Left cardiac atrium (tissue), 4 donors: Measurements from ENCODE around the gene TOB2. TPM values are rescaled to one million over a fixed set of nuclear protein-coding genes. Genes with fewer than 3 reads are reported as not detected.
A peak's percentile ranks its signal among the peaks of the same experiment; 100 is the strongest.
"Not testable (repeated sequence)": the region's sequence is repeated elsewhere in the genome, so short reads cannot be mapped to it uniquely, and the experiment has no call there.

Experiments used
- ATAC-seq, 2 donors: fragments of 200-7000 bp; cut with Tn5 transposase; one replicate each; pipeline ENCODE4 v1.9.1; 2020; ENCODE audit warnings: mild to moderate bottlenecking in 2 of 2, moderate library complexity in 2 of 2
- DNase-seq: peaks from one replicate; pipeline ENCODE4 v3.0.0-alpha.2; 2020
- intact Hi-C, 2 donors: fragments of 100-400 bp; cut with DNase I; formaldehyde crosslinking; loops; one replicate each; pipeline versions ENCODE4 v1.14.1 to v1.15.1; 2022 to 2023
- total RNA-seq, 2 donors: library from RNA; stranded (reverse); fragmentation: NEBNext Ultra II Directional; extraction: Animal tissue kit (Norgen Biotek cat#: 25700); gene quantifications; one replicate each; pipeline ENCODE4 v1.2.1, GENCODE V29; 2021
- donor health status: DM: no; HTN: yes; CAD: no.
- donor health status: DM: no; HTN: yes; CAD: no; lungs with severe emphysema.
- donor health status: DM: yes; HTN: yes; CAD: no.
- donor health status: Dilated cardiomyopathy.

Gene TOB2
- total RNA-seq, 2 donors from 2014 or later, result 57.4 to 63.1 TPM

DNA sequence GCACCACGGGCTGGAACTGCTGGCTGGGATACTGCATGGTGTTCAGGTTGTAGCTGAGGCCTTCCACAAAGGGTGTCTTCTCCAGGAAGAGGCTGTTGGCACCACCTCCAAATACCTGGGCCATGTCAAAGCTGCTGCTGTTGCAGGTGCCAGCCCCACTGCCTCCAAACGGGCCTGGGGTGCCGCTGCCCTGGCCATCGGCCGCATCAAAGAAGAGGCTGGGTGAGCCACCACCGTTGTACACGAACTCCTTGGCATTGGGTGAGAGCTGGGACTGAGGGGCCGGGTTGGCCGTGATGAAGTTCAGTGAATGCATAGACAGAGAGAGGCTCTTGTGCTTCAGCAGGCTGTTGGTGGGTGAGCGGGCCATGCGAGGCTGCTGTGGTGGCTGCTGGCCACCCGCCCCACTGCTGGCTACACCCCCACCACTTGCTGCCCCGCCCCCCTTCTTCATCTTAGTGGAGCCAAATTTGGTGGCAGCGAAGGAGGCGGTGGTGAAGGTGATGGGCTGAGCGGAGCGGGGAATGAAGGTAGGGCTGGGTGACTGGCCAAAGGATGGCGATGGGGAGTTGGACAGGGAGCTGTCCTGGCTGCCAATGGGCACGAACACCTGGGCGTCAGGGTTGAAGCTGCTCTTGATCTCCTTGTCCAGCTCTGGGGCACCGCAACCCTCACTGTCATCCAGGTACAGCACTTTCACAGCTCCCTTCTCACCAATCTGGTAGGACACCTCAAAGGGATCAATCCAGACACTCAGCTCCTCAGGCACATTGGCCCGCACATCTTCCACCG is 10.1 kb downstream of the TOB2 start:
- no peak for DNase-seq

DNA sequence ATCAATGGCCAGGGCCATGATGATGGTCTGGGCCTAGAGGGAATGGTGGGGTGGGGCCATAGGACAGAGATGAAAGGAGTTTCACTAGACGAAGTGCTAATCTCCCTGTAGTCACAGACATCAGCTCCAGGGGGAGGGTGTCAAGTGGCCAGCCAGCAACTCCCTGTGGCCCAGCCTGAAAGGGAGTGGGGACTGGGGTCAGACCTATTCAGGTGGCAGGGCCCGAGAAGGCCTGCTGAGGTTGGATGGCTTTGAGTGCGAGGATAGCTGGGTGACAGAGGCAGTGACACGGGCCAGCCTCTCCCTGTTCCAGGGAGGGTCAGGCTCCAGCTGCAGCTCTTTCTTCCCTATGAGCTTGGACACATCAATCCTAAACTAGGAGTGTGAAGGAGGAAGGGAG is 11.0 kb downstream of the TOB2 start:
- intact Hi-C loops, result no loop called here
- no peak for DNase-seq
- ATAC-seq, result no peak

More for the DNA sequence above, 10.1 kb downstream of the TOB2 start:
- ATAC-seq, result peak in 1 of 2 donors; percentile 1
- intact Hi-C loops, result no loop called here

DNA sequence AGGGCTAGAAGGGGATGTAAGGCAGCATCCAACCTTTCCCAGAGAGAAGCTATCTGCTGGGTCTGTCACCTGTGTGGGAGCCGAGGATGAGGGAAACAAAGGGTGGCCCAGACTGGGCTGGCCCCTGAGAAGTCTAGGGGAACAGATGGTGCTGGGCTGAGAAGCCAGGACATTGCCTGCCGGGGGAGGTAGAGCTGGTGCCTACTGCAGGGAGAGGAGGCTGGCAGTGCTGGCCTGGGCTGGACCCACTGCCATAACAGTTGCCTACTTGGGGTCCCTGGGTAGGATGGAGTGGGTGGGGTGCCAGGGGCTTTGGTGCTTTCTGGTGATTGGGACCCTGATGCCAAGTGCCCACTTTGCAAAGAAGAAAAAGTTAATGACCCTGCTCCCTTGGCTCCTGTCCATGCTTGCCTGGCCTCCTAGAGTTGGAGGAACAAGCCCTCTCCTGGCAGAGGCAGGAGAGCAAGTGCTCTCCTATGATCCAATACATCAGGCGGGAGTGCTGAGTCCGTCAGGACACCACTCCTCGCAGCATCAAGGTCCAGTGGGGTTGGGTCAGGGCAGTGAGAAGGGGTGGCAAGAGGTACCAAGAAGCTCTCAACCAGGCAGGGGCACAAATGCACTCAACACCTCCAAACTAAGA is 12.1 kb downstream of the TOB2 start:
- ATAC-seq, DNase-seq, intact Hi-C loops: not testable (repeated sequence)

DNA sequence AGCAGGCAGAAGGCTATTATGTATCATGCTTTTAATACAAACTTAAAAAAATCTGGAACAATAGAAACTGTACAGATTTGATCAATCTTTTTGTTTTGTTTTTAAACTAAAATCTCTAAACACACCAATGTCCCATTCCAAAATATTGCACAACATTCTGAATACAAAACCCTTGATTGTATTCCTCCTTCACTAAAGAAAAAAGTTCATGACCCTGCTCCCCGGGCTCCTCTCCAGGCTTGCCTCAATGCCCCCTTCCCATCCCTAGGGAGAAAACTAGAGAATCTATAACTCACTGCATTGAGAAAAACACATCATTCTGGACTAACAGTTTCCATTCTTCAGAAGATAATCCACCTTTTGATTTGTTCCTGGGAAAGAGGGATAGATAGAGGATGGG is 13.1 kb downstream of the TOB2 start:
- intact Hi-C loops, ATAC-seq, DNase-seq: not testable (repeated sequence)

DNA sequence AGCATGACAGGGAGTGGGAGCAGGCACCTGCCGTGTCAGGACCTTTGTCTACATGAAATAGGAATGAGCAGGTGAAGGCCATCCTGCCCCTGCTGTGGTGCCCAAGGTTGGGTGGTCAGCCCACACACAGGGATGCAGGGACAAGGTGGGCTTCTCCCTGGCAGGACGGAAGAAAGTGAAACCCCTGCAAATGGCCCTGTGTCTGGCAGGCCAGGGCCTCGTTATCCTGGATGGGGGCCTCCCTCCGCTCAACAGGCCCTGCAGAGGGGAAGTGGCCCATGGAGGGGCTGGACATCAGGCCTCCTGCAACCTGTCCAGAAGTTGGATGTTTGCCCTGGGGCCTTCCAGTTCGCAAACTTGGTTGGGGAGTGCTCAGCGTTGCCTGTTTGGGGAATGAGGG is 14.9 kb downstream of the TOB2 start:
- DNase-seq (no peak), ATAC-seq (peak in 1 of 2 donors; percentile 5)
- intact Hi-C loops, result no loop called here

DNA sequence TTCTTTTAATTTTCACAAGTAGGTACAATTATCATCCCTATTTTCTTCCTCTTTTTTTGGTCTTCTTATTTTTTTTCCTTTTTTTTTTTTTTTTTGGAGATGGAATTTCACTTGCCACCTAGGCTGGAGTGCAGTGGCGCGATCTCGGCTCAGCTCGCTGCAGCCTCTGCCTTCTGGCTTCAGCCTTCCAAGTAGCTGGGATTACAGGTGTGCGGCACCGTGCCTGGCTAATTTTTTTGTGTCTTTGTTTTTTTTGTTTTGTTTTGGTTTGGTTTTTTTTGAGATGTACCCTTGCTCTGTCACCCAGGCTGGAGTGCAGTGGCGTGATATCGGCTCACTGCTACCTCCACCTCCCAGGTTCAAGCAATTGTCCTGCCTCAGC is 16.7 kb downstream of the TOB2 start:
- no peak for DNase-seq
- ATAC-seq, result no peak
- intact Hi-C loops, result no loop called here

DNA sequence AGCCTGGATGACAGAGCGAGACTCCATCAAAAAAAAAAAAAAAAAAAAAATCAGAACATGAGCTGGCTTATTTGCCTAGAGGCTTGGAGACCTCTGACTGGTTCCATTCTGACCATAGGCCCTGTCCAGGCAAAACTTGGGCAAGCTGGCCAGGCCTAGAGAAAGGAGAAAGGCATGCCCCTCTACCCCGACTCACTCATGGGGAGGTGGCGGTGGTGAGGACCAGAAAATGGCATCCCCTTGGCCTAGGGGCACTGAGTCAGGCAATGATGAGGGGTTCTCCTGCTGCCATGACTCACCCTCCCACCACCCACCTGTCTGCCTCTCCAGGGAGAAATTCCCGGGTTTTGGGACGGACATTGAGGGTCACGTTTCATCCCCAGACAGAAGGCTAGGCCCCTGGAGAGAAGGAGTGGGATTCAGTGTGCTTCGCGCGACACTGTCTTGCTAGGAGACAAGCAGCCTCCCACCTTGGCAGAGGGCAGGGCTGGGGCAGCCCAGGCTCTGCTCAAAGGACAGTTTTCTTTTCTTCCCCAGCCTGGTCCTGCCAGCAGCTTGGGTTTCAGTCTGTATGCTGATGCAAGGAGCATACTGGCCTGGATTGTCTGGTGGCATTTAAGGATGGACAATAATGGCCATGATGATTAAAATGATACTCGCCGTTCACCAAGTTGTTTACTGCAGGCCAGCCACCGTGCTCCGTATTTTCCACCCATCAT is 17.2 kb downstream of the TOB2 start:
- no peak for ATAC-seq
- intact Hi-C loops, result no loop called here
- DNase-seq, result no peak

DNA sequence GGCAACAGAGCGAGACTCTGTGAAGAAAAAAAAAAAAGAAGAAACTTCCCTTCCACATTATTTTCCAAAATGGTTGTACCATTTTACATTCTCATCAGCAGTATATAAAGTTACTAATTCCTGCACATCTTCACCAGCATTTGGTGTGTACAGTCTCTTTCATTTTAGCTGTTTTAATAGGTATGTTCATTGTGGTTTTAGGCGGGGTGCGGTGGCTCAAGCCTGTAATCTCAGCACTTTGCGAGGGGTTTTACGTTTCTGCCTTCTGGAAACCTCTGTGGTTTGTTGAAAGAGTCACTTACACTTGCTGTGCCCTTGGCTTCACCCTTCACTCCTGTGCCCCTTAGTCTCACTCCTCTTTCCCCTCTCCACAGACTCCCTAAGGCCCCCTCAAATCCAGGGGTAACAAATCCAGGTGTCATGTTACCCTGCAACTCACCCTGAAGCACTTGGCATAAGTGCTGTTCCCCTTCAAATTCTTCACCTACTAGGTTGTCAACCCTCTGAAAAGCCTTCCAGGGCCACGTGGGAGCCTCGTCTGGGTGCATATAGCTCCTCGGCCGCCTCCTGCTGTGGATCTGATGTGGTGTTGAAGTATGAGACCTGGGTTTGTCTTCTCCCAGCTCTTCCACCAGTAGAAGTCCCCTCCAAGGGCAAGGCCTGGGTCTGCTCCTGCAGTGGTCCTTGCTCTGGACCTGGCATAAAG is 20.8 kb downstream of the TOB2 start:
- intact Hi-C loops, result no loop called here
- DNase-seq, result no peak
- ATAC-seq, result no peak

DNA sequence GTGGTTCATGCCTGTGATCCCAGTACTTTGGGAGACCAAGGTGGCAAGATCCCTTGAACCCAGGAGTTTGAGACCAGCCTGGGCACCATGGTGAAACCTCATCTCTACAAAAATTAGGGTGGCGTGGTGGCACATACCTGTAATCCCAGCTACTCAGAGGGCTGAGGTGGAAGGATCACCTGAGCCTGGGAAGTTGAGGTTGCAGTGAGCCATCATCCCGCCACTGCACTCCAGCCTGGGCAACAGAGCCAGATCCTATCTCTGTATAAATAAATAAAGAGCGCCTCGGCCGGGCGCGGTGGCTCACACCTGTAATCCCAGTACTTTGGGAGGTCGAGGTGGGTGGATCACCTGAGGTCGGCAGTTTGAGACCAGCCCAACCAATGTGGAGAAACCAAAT is 27.9 kb downstream of the TOB2 start:
- no peak for ATAC-seq
- no peak for DNase-seq

DNA sequence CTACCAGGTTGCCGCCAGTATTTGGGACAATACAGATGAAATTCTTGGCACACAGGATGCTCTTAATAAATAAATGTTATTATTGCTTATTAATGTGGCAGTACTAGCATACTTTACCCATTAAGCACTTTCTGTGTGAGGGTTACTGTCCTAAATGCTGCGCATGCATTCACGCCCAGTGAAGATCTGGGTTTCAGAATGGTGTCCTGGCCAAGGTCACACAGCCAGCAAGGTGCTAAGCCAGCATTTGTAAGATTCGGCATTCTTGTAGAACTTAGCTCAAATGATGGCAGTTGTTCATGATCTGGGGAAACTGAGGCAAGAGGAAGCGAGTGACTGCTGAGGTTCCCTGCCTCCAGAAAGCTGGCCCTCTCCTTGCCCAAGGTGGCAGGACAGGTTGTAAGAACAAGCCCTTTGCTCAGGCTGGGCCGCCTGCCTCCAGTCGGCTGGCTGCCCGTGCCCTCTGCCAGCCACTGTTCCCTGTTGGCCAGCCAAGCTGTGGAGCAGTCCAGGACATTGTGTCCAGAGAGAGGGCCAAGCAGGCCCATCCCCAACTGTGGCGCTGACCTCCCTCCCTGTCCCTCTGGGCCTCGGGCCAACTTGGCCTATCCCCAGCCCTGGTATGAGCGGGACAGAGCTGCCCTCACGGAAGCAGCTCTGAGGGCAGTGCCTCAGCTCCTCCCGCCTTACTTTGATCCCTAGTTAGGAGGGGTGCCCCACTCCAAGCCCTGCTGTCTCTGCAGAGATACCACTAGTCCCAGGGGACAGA is 28.8 kb downstream of the TOB2 start:
- intact Hi-C loops, result loop anchor here in 1 of 2 donors (2.0 kb wide), 1 partner anchor 27 kb away; no protein-coding TSS in a partner anchor
- ATAC-seq (peak; percentile 67 to 83), DNase-seq (peak; percentile 91)

More for the DNA sequence above, 27.9 kb downstream of the TOB2 start:
- intact Hi-C loops, result loop anchor here in 1 of 2 donors (2.0 kb wide), 1 partner anchor 26 kb away; no protein-coding TSS in a partner anchor

DNA sequence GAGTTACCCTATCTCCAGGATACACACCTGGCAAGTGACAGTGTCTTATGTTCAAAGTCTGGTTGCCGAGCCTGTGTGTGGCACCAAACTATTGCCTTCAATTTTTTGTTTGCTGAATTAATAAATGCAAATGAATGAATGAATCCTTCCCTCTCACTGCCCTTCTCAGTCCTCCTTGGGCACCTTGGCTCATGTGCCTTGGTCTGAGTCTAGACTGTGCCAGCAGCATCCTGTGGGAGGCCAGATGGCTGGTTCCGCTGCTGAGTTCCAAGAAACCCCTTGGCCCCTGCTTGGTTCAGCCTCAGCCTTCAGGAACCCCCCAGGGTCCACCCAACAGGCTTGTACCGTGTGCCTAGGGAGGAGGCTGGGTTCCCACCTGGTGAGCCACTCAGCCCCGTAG is 31.0 kb downstream of the TOB2 start:
- ATAC-seq (no peak), DNase-seq (no peak)
- intact Hi-C loops, result no loop called here

DNA sequence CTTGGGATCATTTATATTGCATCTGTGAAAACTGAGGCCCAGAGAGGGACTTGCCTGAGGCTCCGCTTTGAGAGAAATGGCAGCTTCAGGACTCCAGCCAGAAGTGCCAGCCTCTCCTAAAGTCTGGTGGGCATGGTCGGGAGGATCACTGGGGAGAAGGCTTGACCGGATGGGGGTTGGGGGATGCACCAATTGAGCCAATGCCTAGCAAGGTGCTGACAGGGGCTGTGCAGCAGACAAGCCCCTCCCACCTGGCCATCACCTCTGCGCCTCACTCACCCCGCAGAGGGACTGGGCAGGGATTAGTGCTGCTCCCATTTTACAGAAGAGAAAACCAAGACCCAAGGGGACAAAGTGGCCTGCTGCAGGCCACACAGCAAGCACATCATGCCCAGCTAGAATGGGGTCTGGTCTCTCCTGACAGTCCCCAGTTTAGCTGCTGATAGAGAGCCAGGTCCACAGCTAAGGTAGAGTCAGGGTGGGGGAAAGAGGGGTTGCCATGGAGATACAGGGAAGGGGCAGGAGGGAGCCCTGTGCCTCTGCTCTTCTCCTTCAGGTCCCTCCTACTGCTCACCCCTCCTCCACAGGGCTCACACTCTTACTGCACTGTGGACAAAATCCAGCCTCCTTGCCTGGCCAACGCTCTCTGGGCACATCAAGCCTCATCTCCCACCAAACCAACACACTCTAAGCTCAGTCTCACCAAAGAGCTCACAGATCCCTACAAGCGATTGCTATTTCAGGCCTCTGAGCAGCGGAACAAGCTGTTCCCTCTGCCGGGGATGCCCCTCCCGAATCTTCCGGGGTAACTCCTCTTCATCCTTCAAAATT is 35.4 kb downstream of the TOB2 start:
- intact Hi-C loops, result no loop called here
- no peak for DNase-seq
- ATAC-seq, result peak; percentile 16 to 18

DNA sequence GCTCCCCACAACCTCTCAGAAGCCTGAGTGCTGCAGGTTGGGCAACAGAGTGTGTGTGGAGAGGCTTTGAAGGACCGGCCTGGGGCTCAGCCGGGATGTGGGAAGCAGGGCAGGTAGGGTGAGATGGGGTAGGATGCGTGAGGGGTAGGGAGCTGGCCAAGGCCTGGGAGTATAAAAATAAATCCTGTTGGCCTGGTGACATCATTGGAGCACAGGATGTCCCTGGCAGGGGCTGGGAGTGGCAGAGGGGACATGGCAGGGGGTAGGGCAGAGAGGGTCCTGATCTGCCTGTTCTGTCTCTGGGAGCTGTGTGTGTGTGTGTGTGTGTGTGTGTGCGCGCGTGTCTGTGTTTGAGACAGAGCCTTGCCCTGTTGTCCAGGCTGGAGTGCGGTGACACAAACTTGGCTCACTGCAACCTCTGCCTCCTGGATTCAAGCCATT is 36.3 kb downstream of the TOB2 start:
- peak; percentile 40 to 50 for ATAC-seq
- intact Hi-C loops, result no loop called here
- peak; percentile 67 for DNase-seq

DNA sequence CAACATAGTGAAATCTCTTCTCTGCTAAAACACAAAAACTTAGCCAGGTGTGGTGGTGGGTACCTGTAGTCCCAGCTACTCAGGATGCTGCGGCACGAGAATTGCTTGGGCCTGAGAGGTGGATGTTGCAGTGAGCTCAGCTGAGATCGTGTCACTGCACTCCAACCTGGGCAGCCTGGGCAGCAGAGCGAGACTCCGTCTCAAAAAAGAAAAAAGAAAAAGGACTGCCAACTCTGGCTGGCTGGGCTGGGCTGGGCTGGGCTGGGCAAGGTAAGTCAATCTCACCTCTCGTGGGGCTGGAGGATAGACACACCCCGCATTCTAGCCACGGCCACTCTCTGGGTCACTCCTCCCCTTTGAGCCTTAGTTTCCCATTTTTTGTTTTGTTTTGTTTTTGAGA is 37.9 kb downstream of the TOB2 start:
- DNase-seq, result no peak
- ATAC-seq, result no peak
- intact Hi-C loops, result loop anchor here in 1 of 2 donors (5.0 kb wide), 1 partner anchor 109 kb away; no protein-coding TSS in a partner anchor

DNA sequence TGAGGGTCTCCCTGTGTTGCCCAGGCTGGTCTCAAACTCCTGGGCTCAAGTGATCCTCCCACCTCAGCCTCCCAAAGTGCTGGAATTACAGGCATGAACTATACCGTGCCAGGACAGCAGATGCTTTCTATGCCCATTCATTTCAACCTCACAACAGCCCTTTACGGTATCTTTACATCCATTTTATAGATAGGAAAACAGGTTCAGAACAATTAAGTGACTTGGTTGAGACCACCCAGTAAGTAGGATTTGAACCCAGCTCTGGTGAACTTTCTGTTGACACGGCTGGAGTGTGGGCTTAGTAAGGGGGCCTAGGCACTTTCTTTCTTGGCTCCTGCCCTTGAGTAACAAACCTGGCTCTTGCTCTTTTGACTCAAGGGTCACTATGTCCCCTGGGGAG is 39.2 kb downstream of the TOB2 start:
- no peak for DNase-seq
- no peak for ATAC-seq
- intact Hi-C loops, result loop anchor here in 1 of 2 donors (5.0 kb wide), 1 partner anchor 110 kb away; no protein-coding TSS in a partner anchor

DNA sequence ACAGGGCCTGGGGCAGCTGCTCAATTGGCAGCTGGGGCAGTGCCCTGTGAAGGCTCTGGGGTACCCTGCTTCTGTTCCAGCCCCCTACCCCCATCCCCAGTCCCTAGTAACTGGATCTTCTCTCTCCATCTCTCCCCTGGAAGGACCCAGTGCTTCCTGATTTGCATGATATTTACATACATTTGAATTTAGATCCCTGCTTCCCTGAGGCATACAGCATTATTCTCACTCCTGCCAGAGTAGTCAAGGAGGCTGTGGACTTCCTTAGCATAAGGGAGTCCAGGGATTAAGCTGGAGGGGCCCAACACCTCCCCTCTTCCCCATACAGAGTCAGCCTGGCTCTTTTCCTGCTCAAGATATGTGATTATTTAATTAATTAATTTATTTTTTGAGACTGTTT is 40.2 kb downstream of the TOB2 start:
- no peak for DNase-seq
- ATAC-seq, result no peak
- intact Hi-C loops, result loop anchor here in 1 of 2 donors (5.0 kb wide), 1 partner anchor 111 kb away; no protein-coding TSS in a partner anchor

DNA sequence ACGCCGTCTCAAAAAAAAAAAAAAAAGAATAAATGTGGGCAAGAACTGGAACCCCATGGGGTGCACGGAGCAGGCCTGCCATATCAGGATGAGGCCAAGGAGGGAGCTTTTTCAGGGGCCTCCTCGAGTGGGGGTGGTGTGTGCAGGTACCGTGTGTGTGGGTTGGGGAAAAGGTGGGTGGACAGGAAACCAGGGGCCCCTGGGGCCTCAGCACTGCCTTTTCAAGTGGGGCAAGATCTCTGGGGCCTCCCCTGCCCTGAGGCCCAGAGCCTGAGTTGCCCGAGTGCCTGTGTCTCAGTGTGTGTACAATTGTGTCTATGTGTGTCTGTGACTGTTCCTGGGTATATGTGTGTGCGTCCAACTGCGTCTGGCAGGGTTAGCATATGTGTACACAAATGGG is 41.0 kb downstream of the TOB2 start:
- DNase-seq (no peak), ATAC-seq (no peak)
- intact Hi-C loops, result loop anchor here (2.0 to 5.0 kb wide), 2 partner anchors 41 to 112 kb away; partner anchors contain the start of gene TOB2 (in 1 of the 2)
